A172 (cell line): ENCODE results near the gene MAGEB17. TPM values are rescaled to one million over a fixed set of nuclear protein-coding genes. Genes with fewer than 3 reads are reported as not detected.

Experiments used
- DNase-seq: peaks from one replicate; pipeline ENCODE4 v3.0.0-alpha.2; 2015; ENCODE audit warnings: low spot score
- total RNA-seq: library from RNA; depleted of rRNA; stranded (reverse); fragments of >200 nt; shearing (Covaris generic); gene quantifications from 2 replicates; pipeline ENCODE4 v1.2.3, GENCODE V29; 2014; rRNA removed

Gene MAGEB17
- total RNA-seq, 1 experiment from 2014 or later = 0.55 TPM

DNA sequence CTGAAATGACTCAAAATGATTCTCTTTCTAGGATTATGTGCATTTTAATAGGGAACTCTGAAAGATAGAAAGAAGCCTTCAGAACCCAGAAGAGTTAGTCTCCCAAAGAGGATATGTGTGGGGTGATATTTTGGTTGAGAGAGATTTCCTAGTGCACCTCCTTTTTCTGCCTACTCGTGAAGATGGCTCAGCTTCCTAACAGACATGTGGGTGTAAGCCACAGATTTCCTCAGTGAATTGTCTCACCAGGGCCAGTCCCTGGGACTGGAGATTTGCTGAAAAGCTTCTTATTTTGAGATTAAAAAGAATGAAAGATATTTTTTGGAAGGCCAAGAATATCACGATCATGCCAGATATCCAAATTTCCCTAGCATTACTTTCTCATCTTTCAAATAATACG is 42.8 kb downstream of the MAGEB17 start:
- no peak for DNase-seq

DNA sequence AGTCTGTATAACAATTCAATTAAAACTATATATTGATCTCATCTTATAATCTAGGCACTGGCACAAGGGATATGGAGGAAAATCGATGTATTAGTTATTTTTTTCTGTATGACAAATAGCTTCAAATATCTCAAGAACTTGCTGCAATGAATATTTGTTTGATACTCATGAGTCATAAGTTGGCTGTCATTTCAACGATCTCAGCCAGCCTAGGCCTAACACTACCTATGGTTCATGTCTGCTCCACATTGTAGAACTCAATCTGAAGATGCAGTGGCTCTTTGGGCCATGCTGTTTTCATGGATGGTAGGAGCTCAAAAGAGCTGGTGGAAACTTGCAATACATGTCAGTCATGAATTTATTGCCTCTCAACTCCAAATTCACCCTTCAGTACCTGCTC is 44.7 kb downstream of the MAGEB17 start:
- no peak for DNase-seq

DNA sequence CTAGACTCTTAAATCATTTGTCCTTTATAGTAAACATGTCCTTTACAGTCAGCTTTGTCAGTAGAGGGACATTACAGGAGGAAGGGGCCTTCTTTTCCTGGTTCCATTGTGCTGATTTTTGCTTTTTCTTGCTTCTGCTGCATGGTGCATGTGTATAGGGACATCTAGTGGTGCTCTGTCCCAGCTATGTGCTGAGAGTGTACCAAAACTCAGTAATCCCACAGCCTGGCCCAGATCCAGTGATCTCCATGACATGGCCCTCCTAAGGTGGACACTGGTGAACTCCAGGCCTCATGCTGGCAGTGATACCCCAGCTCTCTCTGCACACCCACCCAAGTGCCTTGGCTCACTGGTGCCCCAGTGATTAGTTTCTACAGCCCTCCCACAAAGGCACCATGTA is 45.2 kb downstream of the MAGEB17 start:
- DNase-seq = peak; percentile 16

DNA sequence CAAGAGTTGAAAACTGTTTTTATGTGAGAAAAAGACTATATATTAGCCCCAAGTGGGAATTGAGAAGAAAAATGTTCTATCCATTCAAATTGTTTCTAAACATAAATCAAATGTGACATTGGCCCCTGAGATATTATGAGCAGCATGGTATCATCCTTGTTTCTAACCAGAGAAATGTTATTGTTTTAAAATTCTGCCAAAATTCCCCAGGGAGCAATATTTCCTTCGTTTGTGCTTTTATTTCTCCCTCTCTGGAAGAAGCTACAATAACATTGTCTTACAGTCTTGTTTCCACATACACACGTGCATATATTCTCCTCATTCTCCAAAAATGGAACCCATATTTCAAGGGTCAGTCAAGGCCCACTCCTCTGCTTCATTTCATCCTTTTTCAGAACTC is 46.7 kb downstream of the MAGEB17 start:
- no peak for DNase-seq

DNA sequence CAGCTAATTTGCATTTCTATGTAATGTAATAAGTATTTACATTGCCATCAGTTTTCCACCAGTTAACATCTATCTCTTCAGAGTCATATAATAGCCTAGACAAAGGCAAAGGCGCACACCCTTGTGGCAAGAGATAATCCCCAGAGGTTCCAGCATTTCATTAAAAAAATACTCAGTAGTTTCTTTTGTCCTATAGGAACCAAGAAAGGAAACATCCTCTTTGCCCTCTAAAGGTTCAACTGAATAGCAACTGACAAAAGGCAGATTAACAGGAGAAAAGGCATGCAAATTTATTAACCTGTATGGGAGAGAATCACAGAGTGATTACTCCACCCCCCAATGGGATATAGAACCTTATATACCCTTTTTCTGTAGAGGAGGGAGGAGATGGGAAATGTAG is 48.4 kb downstream of the MAGEB17 start:
- no peak for DNase-seq

Other genes with a start within 250 kb of the MAGEB17 start
- gene GRPR, start 43.9 kb upstream of the MAGEB17 start, total RNA-seq = 0.69 and 1.2 TPM in 2 replicates